CD4-positive, alpha-beta T cell treated with Interleukin-21 for 1 hour (primary cell): ENCODE measurements around the gene DYNC1LI2.
"Not testable (repeated sequence)": the region's sequence is repeated elsewhere in the genome, so short reads cannot be mapped to it uniquely, and the experiment has no call there.

Source experiments
- DNase-seq: peaks from one replicate; pipeline ENCODE4 v3.0.0-alpha.2; 2020

DYNC1LI2 gene

DNA sequence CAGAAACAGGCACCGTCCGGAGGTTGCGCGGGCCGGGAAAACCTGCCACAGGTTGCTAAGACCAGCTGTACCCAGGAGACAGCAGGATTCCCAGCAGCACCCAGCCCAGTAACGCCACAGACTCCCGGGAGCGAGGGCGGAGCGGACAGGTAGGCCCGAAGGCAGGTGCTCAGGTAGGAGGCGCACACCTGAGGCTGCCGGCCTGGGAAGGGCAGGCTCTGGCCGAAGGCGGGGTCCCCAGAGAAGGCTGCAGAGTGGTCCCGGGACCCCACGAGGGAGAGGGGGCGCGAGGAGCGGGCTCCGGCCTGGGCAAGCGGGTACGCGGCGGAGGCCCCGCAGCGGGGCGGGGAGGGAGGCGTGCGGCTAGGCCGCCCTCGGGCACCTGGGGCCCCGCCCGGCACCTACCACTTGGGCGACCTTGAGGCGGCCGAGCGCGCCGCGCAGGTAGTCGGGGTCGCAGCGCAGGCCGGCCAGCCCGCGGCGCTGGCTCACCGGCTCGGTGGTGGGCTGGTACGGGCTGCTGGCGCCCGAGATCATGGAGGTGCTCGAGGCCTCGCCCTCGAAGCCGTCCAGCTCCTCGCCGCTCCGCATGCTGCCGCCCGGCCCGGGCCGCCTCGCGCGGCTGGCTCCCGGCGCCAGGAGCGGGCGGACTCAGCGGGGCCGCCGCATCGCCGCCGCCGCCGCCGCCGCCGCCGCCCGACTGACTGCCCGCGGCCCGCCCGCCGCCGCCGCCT is 55.3 kb downstream of the DYNC1LI2 start:
- DNase-seq = no peak

GRCh38 chr16:66695471-66695934 is 55.9 kb downstream of the DYNC1LI2 start:
- no peak for DNase-seq

GRCh38 chr16:66693149-66693548 is 58.3 kb downstream of the DYNC1LI2 start:
- DNase-seq = no peak

DNA sequence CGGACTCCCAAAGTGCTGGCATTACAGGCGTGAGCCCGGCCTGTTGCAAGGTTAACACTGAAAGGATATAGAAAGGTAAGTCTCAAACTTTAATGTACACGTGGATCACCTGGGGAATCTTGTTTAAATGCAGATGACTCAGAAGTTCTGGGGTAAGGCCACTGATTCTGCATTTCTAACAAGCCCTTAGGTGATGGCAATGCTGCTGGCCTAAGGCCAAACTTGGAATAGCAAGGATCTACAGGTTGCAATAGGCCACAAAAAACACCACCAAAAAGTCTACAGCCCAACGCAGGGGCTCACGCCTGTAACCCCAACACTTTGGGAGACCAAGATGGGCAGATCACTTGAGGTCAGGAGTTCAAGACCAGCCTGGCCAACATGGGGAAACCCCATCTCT is 59.1 kb downstream of the DYNC1LI2 start:
- DNase-seq = no peak

DNA sequence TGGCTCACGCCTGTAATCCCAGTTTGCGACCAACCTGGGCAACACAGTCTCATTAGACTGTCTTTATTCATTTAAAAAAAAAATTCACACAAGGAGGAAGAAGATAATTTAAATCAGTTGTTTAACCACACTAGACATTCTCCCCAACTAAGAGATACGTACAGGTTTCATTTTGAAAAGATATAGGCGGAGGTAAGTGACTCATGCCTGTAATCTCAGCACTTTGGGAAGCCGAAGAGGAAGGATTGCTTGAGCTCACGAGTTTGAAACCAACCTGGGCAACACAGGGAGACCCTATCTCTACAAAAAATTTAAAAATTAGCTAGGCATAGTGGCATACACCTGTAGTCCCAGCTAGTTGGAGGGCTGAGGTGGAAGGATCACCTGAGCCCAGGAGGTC is 60.2 kb downstream of the DYNC1LI2 start:
- DNase-seq = no peak

GRCh38 chr16:66690106-66690847 is 61.1 kb downstream of the DYNC1LI2 start:
- no peak for DNase-seq

DNA sequence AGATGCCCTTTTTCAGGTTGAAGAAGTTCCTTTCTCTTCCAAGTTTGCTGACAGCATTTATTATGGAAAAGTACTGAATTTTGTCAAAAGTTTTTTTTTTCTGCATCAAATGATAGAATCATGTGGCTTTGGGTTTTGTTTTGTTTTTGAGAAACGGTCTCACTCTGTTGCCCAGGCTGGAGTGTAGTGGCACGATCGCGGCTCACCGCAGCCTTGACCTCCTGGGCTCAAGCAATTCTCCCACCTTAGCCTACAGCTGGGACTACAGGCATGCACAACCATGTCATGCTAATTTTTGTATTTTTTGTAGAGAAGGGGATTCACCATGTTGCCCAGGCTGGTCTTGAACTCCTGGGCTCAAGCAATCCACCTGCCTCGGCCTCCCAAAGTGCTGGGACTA is 62.1 kb downstream of the DYNC1LI2 start:
- no peak for DNase-seq

GRCh38 chr16:66687906-66688625 is 63.3 kb downstream of the DYNC1LI2 start:
- no peak for DNase-seq

DNA sequence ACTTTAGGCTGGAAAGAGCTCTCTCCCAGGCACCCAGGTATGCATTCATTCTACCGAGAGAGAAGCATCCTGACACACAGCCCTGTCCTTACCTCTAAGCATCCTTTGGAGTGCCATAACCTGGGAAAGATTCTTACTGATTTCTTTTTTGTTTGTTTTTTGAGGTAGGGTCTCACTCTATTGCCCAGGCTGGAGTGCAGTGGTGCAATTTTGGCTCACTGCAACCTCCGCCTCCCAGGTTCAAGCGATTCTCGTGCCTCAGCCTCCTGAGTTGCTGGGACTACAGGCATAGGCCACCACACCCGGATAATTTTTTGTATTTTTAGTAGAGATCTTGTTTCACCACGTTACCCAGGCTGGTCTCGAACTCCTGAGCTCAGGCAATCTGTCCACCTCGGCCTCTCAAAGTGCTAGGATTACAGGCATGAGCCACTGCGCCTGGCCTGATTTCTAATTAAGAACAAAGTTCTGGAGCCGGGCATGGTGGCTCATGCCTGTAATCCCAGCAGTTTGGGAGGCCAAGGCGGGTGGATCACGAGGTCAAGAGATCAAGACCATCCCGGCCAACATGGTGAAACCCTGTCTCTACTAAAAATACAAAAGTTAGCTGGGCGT is 65.8 kb downstream of the DYNC1LI2 start:
- DNase-seq = not testable (repeated sequence)

DNA sequence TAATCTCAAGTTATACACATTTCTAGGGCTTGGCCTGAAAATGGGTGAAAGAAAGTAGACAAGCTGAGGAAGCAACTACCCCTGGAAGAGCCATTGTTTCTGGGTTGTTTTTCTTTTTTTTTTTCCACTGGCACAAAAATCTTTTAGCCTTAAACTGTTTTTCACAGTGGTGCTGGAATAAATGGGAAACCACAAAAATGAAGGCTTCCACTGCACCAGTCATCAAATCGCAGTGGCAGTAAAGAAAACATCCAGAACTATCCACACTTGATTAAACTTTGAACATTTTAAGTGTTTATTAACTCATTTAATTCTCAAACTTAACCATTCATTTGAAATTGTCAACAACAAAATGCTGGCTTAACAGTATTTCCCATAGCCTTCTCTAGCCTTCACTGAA is 69.1 kb downstream of the DYNC1LI2 start:
- DNase-seq = no peak

GRCh38 chr16:66681676-66682075 is 69.7 kb downstream of the DYNC1LI2 start:
- no peak for DNase-seq

GRCh38 chr16:66678337-66678736 is 73.1 kb downstream of the DYNC1LI2 start:
- no peak for DNase-seq

DNA sequence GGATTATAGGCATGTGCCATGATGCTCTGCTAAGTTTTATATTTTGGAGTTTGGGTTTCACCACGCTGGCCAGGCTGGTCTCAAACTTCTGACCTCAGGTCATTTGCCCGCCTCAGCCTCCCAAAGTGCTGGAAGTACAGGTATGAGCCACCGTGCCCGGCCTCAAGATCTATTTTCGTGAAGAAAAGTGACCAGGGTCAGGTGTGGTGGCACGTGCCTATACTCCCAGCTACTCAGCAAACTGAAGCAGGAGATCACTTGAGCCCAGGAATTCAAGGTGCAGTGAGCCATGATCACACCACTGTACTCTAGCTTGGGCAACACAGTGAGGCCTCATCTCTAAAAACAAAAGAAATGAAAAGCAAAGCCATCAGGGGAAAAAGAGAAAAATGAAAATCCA is 73.6 kb downstream of the DYNC1LI2 start:
- no peak for DNase-seq

- no peak for DNase-seq
Observed at GRCh38 chr16:66677179-66677578, 74.2 kb downstream of the DYNC1LI2 start.

- DNase-seq = no peak
Observed at GRCh38 chr16:66676599-66676998, 74.8 kb downstream of the DYNC1LI2 start.

- no peak for DNase-seq
Observed at GRCh38 chr16:66673691-66674090, 77.7 kb downstream of the DYNC1LI2 start.
